NCI-H2196 treated with DMSO at 0.1 percent for 48 hours (cell line): Measurements from ENCODE around the gene KLK11.
A peak's percentile ranks its signal among the peaks of the same experiment; 100 is the strongest.

ENCODE experiments used
- DNase-seq: peaks from one replicate; lab custom pipeline; 2025; ENCODE audit not compliant: unreplicated experiment; lab: John Stamatoyannopoulos, UW

The KLK11 gene, protein sequence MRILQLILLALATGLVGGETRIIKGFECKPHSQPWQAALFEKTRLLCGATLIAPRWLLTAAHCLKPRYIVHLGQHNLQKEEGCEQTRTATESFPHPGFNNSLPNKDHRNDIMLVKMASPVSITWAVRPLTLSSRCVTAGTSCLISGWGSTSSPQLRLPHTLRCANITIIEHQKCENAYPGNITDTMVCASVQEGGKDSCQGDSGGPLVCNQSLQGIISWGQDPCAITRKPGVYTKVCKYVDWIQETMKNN

DNA sequence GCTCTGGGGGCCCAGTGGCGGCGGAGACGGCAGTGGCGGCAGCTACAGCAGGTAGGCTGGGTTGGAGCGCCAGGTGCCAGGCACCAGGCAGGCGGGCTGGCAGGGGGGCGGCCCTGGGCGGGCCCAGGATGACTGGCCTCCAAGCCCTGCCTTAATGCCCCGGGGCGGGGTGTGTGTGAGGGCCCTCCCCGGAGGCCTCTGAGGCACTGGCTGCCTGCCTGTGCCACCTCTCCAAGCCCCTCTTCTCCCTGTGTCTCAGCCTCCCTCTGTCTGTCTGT lies at the start of gene KLK11:
KLK11 (minus strand) TSS at position 63 of the 278 bp plus-strand sequence. CDS start 985 bp downstream, outside the sequence.
- peak; percentile 63 for DNase-seq

DNA sequence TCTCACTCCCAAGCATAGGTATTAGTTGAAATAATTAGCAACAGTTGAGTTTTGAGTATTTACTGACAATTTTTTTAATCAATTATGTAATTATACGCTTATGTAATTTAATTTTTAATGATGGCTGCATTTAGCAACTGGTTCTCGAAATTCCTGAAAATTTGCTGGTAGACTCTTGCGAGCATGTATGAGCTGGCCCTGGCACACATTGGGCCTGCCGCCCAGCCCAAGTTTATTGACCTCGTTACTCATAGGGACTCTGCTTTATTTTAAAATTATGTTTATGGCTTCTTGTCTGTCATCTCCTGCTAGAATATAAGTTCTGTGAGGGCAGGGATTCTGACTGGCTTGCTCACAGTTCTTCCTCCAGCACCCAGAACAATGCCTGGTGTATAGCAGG lies 49.6 kb upstream of the KLK11 start:
- DNase-seq: no peak

DNA sequence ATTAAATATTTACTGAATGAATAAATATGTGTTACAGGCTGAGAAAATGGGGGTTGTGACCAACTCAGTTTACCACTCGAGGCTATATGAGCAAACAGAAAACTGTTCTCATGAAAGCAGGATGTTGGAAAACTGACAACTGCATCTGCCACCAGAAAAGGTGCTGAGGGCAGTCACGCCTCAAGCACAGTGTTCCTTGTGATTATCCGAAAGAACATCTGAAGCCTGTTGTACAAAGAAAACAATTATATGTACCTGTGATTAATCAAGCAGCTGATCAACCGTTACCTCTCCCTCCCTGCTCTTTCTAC lies 44.6 kb upstream of the KLK11 start:
- DNase-seq: no peak

DNA sequence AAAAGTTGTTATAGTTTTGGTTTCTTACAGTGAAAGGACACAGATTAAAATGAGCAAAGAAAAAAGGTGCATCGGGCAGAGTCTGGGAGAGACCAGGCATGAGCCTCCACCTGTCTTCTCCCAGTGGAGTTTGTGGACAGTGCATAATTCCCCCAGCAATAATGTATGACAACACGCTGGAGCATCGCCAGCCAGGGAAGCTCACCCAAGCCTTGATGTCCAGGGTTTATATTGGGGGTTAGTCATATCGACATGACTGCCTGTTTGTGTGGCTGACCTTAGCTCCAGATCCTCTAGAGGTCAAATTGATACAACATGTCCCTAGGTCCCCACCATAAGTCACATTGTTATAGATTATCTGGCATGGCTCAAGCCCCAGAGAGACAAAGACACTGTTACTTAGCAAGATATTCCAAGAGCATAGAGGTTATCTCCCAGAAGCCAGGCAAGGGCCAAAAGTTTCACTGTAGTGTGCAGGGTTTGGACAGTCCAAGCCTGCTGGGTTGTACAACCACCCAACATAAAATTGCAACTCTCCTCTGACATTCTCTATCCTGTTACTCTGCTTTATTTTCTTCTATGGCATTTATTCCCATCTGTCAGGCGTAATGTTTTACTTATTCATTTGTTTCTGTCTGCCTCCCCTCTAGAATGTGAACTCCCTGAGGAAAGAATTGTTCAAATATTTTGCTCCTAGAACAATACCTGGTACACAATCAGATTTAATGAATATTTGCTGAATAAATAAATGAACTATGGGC lies 44.1 kb upstream of the KLK11 start:
- DNase-seq: no peak

DNA sequence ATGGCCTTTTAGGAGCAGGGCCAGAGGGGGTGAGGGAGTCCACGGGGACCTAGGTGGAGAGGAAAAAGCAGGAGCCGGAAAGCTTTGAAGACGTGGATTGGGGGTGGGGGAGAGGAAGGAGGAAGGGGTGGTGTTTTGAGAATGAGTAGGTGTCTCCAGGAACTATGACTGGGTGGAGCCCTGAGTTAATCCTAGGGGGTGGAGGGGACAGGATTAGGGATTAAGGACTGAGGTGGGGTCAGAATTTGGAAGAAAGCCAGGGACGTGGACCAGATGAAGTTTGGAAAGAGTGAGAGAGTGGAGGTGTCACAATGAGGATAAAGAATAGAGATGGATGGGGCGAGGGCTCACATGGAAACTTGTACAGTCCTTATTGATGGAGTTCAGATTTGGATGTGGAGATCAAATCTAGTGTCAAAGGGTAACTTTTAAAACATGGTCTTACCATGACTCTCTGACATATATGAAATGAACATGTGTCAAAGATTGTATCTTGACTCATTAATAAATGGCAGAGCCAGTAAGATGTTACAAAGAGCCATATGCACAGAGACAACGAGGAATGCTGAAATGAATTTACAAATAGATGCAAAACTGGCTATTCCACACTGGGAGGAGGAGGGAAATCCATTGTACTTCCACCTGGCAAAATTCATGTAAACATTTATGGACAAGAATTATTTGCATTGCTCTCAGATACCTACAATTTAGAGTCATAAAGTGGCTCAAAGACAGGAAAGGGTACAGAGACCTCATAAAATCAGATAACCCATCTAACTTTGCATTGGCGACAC lies 40.2 kb upstream of the KLK11 start:
- no peak for DNase-seq

DNA sequence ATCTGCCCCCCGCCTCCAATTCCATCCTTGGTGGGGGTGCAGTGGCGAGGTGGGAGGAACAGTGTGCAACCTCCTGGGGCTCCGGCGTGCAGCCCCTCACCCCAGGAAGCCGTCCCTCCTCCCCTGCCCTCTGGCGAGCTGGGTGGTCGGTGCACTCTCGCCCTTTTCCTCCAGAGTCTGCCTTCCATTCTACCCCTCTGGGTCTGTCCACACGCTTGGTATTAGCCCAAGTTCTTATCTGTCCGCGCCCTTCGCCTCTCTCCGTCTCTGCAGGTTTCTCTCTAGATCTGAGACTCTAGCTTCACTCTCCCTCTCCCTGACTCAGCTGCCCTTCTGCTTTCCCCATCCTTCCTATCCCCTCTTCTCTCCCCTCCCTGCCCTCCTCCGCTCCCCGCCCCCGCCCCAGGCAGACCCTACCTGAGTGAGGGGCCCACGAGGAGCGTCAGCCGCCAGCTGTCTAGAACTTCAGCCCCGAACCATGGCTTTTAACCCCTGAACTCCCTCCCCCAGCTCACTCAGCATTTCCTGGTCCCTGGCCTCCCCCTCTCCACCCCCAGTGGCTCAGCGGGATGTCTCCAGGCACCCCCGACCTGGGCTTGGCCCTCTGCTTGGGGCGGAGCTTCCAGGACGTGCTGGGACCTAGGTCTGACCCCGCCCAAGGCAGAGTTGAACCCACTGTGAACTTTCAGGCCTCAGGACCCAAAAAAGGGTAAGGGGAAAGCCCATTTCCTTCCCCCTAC lies 39.0 kb upstream of the KLK11 start:
- no peak for DNase-seq

DNA sequence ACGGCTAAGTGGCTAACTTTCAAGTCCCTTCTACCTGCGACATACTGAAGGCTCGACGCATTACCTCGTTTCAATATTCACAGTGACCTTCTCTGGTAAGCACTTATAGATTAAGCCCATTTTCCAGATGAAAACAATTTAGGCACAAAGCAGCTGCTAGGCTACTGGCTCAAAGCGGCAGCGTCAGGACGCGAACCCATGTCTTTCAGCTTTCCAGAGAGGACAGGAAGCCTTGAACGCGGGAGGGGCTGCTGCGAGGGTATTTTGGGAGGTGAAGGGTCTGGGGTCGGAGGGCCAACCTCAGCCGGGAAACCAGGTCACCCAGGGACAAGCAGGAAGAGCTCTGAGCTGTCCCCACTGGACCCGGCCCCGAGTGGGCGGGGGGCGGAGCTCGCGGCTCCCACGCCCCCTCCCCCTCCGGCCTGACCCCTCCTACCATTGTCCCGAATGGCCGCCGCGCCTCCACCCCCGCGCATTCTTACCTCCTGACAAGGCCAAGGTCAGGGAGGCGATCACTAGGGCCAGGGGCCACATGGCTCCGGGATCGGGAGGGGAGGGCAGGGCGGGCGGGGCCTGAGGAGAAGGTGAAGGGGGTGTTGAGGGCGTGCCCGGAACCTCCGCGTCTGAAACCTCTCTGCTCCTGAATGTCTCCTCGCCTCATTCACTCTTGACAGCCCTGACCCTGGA lies 38.3 kb upstream of the KLK11 start, which contains the start of gene KLK13:
KLK13 (minus strand) TSS at position 559 of the 687 bp plus-strand sequence; CDS start at position 534, 25 bp downstream.
- DNase-seq: no peak

DNA sequence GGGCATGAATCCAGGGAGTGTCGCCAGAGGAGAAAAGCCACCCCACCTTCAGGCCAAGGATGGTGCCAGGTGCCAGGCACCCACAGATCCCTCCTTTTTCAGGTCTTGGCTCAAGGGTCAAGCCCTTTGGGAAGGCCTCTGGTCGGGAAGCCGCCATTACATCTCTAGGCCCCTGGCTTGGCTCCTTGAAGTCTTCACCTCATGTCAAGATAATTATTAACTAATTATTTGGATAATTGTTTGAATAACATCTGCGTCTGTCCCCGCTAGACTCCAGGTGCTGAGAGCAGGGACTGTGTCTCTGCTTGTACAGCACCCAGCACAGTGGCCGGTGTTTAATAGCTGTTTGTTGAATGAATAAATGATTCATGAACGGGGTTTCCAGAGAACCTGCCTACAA lies 37.2 kb upstream of the KLK11 start:
- DNase-seq: no peak

DNA sequence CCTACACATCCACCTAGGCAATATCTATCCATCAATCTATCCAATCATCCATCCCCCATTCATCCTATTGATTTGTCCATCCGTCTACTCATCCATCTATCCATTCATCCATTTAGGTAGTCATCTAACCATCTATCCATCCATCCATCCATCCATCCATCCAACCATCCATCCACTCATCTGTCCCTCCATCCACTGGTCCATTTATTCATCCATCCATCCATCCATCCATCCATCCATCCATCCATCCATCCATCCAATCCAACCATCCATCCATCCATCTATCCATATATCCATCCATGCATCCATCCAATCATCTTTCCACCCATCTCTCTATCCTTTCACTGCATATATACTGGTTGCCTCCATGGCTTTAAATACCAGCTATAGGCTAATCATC lies 34.6 kb upstream of the KLK11 start:
- DNase-seq: no peak

DNA sequence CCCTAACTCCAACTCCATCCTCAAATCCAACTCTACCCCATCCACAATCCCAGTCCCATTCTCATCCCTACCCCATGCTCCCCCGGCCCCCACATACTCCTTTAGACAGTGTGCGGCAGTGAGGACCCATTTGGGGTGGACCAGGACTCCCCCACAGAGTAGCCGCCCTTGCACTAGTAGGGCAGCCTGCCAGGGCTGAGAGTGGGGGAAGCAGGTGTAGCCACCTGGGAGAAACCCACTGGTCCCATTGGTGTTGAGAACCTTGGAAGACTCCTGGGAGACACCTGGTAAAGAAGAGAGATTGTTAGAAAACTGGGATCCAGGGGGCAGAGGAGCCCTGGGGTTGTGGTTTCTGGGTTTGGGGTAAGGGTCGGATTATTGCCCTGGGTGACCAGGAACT lies 33.9 kb upstream of the KLK11 start:
- no peak for DNase-seq

DNA sequence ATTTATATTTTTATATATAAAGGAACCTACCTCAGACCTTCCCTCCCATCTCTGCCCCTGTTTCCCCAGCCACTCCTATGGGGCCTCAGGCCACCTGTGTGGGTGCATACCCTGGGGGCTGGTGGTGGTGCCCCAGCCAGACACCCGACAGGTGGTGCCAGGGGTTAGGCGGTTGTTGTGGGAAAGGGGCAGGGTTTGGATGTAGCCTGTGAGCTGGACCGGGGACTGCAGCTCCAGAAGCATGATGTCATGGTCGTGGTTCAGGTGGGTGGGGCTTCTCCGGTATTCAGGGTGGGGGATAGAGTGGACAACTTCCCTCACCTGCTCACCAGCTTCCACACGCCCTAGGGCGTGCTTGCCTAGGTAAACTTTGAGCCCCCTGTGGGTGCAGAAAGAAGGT lies 33.3 kb upstream of the KLK11 start:
- no peak for DNase-seq

DNA sequence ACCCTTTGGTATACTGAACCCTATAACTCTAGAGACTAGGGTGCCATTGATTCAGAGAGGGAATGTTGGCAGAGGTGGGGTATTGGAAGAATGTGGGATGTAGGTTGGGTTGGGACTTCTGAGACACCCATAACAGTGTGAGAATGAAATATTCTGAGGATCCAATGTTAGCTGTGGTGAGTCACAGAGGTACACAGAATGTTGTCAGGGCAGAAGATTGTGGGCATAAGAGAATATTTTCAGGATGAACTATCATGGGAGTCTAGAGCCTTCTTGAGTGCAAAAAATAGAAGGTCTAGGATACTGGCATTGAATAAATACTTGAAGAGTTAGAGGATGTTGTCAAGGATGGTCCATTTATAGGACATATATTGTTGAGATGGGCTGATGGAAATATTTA lies 29.4 kb upstream of the KLK11 start:
- DNase-seq: no peak

DNA sequence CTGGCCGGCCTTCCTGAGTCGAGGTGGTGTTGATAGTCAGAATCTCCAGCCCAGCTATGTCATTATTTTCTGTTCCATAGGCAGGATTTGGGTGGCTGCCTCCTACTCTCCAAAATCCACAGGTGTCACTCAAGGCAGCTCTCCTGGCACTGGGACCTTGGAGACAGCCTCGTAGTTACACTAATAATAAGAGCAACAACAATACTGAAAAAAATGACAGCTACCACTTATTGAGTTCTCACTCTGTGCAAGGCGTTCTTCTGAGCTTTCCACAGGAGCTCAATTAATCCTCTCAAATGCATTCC lies 20.6 kb upstream of the KLK11 start:
- DNase-seq: no peak

DNA sequence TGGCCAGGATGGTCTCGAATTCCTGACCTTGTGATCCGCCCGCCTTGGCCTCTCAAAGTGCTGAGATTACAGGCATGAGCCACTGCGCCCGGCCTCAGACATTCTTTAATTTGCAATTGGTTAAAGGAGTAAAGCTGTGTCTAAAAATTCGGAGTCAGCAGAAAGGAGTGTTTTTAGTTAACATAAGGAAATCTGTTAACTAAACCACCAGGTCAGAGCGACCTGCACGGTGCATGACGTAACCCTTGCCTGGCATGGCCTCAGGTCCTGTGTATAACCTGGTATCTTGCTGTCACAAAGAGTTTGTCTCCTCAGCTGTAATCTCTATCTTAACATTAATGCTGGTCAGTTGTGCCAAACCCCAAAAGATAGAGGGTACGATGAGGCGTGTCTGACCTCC lies 17.9 kb upstream of the KLK11 start:
- no peak for DNase-seq

DNA sequence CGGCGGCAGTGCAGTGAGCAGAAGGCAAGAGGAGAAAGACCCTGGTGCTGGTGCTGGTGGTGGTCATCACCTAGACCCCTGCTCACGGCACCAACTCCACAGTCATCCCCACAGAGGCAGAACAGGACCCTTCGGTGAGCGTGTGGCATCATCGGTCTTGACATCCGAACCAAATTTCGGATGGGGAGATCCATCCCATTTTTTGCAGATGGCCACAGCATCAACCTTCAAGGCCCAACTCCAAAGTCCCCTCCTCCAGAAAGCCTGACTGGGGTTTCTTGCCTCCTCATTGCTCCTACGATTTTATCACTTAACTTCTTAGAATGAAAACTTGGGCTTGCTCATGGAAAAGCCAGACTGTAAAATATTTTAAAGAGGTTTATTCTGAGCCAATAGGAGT lies 17.1 kb upstream of the KLK11 start:
- DNase-seq: no peak

DNA sequence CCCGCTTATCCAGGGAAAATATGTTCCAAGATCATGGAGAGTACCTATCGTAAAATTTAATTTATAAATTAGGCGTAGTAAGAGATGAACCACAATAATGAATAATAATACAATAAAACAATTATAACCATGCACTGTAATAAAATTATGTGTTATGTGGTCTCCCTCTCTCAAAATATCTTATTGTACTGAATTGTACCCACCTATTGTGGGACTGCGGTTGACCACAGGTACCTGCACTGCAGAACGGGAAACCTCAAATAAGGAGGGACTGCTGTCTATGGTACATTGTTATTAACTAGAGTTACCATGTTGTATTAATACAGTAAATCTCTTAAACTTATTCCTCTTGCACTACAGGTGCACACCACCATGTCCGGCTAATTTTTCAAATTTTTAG lies 13.7 kb upstream of the KLK11 start:
- no peak for DNase-seq

DNA sequence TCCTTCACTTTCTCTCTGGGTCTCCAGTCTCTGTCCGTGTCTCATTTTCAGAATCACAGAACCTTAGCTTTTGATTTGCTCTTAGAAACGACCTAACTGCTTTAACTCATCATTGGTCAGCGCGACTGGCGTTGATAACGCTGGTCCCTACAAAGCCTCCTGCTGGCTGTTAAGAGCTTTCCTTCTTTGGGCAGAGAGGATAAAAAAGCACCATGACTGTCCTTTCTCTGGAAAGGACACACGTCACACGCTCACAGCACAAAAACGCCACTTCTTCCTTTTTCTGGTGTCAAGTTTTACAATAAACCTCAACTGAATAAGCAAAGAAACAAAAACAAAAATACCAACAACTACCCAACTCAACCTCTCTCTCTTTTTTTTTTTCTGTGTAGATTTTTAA lies 10.1 kb upstream of the KLK11 start:
- no peak for DNase-seq

DNA sequence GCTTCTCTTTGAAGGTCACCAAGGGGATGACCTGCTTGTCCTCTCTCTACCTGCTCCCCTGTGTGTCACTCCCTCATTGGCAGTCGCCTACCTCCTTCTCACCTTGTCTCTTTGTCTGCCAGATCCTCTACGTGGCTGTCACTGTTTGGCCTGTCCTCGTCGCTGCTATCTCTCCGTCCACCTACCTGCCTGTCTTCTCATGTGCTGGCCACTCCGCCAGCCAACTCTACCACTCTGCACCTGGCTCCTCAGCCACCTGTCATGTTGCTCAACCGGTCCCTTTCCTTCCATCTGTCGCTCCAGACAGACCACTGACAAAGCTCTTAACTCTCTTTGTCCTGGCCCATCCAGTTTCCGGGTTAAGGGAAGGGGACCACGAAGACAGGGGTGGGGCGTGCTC lies 8.3 kb upstream of the KLK11 start, which contains the start of gene KLK12:
KLK12 (minus strand) TSS at position 299 of the 400 bp plus-strand sequence. CDS start 381 bp downstream, outside the sequence.
- DNase-seq: no peak

DNA sequence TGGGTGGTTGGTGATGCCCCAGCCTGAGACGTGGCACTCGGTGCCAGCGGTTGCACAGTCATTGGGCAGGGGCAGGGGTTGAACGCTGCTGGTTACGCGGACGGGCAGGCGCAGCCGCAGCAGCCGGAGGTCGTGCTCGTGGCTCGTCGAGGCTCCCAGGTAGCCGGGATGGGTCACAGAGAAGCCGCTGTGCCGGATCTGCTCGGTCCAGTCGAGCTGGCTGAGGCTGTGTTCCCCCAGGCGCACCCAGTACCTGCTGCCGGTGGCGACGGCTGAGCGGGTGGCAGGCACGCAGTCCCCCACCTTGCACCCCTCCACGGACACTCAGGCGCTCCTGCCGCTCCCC lies 5.4 kb upstream of the KLK11 start:
- DNase-seq: no peak

DNA sequence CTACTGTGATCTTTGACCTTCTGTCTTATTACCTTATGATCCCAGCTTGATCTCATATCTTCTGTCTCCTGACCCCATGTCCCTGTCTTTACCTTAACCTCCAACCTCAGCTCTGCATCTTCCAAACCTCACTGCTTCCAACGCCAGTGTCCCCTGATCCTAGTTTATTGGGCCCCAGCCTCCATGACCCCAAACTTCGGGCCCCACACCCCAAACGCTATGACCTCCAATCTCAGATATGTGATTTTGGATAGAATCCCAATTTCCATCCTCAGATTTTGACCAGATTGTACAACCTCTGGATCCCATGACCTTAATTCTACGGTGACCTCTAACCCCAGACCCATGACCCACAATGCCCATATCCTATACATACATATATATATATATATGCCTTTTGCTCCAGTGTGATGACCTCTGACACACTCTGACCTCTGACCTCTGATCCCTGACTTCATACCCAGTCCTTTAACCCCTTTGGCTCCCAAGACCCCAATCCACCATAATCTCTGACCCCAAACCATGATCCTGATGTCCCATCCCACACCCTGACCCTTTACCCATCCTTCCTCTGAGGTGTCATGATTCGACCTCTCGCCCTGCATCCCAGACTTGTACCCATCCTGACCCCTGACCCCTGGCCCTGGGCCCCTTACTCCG lies 4.9 kb upstream of the KLK11 start:
- DNase-seq: no peak

DNA sequence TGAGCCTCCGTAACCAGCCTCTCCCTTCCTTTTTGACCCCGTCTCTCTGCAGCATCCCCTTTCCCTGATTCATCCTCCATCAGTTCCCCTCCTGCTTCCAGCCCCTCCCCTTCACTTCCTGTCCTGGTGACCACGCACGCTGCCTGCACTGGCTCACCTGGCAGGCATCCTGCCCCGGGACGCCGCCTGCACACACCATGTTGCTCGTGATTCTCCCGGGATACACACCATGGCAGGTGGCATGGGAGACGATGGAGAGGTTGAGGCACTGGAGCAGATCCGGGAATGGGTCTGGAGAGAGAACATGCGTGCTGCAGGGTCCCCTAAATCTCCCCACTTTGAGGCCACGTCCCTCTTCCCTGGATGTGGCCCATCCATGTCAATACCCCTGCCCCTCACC lies 4.2 kb upstream of the KLK11 start:
- no peak for DNase-seq
